GM19455 (cell line): ENCODE data around the gene RPS6KA6.

ENCODE experiments used
- ATAC-seq: cut with Tn5 transposase; IDR thresholded peaks from one replicate; pipeline ENCODE4 v1.9.1; 2021; ENCODE audit not compliant: unreplicated experiment

RPS6KA6 gene

GRCh38 chrX:84187533-84188319 is at the start of gene RPS6KA6:
Gene RPS6KA6 (minus strand): TSS chrX:84188199. CDS start chrX:84187899, 300 bp downstream.
- ATAC-seq = peak; percentile 67

GRCh38 chrX:84224741-84225140 is 36.7 kb upstream of the RPS6KA6 start:
- ATAC-seq = no peak

- no peak for ATAC-seq
Observed at GRCh38 chrX:84223261-84223660, 35.3 kb upstream of the RPS6KA6 start.

- ATAC-seq = no peak
Observed at GRCh38 chrX:84221181-84221580, 33.2 kb upstream of the RPS6KA6 start.

GRCh38 chrX:84219551-84219950 is 31.6 kb upstream of the RPS6KA6 start:
- ATAC-seq = no peak

- no peak for ATAC-seq
Observed at GRCh38 chrX:84218726-84219125, 30.7 kb upstream of the RPS6KA6 start.

GRCh38 chrX:84216881-84217280 is 28.9 kb upstream of the RPS6KA6 start:
- ATAC-seq = no peak

GRCh38 chrX:84216406-84216805 is 28.4 kb upstream of the RPS6KA6 start:
- no peak for ATAC-seq

- no peak for ATAC-seq
Observed at GRCh38 chrX:84205276-84205675, 17.3 kb upstream of the RPS6KA6 start.

GRCh38 chrX:84199688-84200087 is 11.7 kb upstream of the RPS6KA6 start:
- ATAC-seq = no peak

GRCh38 chrX:84197550-84197949 is 9.6 kb upstream of the RPS6KA6 start:
- no peak for ATAC-seq

GRCh38 chrX:84192006-84192405 is 4.0 kb upstream of the RPS6KA6 start:
- no peak for ATAC-seq

- no peak for ATAC-seq
Observed at GRCh38 chrX:84189125-84189524, 1.1 kb upstream of the RPS6KA6 start.

GRCh38 chrX:84188320-84188834 is 378 bp upstream of the RPS6KA6 start:
- ATAC-seq = peak; percentile 61

- peak; percentile 23 for ATAC-seq
Observed at GRCh38 chrX:84186603-84187532, 1.1 kb downstream of the RPS6KA6 start.

GRCh38 chrX:84182516-84182915 is 5.5 kb downstream of the RPS6KA6 start:
- ATAC-seq = no peak

GRCh38 chrX:84175958-84176357 is 12.0 kb downstream of the RPS6KA6 start:
- no peak for ATAC-seq

- no peak for ATAC-seq
Observed at GRCh38 chrX:84175274-84175673, 12.7 kb downstream of the RPS6KA6 start.

GRCh38 chrX:84174348-84174747 is 13.7 kb downstream of the RPS6KA6 start:
- ATAC-seq = no peak

GRCh38 chrX:84170931-84171330 is 17.1 kb downstream of the RPS6KA6 start:
- no peak for ATAC-seq

GRCh38 chrX:84168574-84168973 is 19.4 kb downstream of the RPS6KA6 start:
- no peak for ATAC-seq

- ATAC-seq = no peak
Observed at GRCh38 chrX:84168095-84168494, 19.9 kb downstream of the RPS6KA6 start.
